T-helper 22 cell (primary cell): ENCODE measurements around the gene ATP23.
A peak's percentile ranks its signal among the peaks of the same experiment; 100 is the strongest.

Source experiments
- DNase-seq: peaks from one replicate; pipeline ENCODE4 v3.0.0-alpha.2; 2020; ENCODE audit warnings: low read depth

ATP23 gene

GRCh38 chr12:57941165-57941894 lies at the start of gene ATP23:
ATP23 (plus strand) TSS chr12:57941567; CDS start chr12:57941702, 135 bp downstream.
- peak; percentile 87 for DNase-seq

DNA sequence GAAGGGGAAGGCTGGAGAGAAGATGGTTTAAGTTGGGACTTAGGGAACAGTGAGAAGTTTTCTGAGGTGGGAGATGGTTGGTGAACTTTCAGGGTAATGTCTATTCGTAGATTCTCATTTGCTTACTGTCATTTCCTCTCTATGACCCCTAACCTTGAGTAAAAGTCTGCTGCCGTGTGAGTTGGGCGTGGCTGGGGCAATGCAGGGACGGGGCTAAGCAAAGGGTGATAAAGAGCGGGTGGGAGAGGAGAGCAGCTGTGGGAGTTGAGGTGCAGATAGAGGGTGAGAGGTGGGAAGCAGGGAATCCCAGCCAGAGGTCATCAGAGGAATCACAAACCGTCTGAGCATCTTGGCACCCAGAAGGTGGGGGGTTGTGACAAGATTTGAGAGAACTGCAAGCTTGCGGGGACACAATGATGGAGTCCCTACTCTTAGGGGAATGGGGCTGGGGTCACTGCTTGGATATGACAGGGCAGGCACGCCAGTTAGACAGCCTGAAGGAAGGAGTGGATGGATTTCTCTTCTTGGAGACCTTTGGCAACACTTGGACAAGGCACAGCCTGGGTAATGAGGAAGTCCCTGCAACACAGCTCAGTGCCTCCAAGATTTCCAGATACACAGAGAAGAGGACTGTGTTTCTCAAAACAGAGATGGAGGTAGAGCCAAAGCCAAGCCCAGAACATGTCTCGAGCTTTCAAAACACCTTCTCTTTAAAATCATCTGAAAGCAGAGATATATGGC lies 49.0 kb upstream of the ATP23 start:
- no peak for DNase-seq

- no peak for DNase-seq
These were observed 47.7 kb upstream of the ATP23 start for GRCh38 chr12:57893431-57894353.

GRCh38 chr12:57894399-57895292 lies 46.7 kb upstream of the ATP23 start:
- no peak for DNase-seq

- DNase-seq = no peak
These were observed 45.8 kb upstream of the ATP23 start for GRCh38 chr12:57895389-57896114.

DNA sequence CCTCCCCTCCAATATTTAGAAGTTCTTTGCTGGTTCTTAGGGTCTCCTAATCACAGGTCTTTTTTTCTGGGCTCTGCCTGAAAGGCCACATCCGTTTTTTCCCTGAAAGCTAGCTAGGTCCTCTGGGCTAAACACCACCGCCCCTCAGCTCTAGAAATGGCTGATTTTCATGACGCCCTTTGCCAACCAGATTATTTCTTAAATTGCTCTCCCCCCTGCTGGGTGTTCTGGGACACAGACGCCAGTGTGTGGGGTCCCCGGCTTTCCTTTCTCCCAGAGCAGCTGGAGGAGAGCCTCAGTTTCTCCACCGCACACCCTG lies 45.3 kb upstream of the ATP23 start:
- no peak for DNase-seq

DNA sequence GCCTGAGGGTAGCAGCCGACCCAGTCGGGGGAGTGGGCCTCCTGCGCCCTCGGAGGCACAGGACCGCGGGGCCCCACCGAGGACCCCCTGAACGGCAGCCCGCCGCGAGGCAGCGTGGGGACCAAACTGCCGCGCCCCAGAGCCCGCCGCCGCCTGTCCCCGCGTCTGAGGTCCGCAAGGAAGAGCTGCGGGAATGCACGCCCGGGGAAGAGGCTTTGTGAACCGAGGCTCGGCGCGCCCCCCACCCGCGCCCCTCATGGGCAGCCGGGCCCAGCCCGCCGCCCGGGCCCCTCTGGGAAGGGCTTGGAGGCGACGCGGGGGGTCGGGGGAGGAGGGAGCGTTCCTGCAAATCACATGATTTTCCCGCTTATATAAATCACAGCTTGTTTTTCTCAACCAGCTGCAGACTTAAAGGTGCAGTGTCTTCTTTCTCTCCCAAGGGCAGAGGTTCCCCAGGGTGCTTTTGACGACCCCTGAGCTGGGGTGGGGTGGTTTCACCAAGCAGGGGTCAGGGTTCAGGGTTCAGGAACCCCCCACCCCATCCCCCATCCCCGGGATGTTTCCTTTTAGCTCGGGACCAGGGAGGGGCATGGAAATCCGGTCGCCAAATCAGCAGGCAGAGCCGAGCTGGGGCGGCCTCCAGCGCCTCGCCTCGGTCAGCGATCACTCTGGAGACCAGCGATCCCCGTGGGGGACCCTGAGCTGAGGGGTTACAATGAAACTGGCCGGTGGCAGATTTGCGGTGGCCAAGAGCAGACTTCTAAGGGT lies 44.7 kb upstream of the ATP23 start:
- DNase-seq = no peak

- no peak for DNase-seq
These were observed 43.9 kb upstream of the ATP23 start for GRCh38 chr12:57897286-57897974.

DNA sequence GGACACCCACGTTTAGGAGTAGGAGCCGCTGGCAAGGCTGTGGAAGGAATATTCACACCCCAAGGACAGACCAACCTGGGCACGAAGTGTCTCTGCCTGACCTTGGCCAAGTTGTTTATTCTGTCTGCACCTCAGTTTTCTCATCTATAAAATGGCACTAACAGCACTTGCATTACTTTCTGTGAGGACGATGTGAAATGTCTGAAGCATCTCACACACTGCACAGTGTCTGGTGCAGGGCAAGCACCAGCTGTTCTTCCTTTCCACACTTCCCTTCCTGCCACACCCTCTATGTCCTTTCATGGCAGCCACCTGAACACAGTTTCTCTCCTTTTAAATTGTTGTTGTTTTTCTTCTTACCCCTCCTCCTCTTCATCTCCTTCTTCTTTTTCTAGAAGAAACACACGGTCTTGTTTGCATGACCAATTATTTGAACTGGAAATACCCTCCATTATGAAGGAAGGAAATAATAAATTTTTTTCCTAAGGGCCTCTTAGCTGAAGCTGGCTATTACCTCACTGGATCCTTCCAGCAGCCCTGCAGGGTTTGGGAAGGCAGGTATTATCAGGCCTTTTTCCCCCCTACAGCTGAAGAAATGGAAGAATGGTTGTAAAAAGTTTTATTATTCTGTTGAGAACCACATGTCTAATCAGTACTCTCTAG lies 42.9 kb upstream of the ATP23 start:
- no peak for DNase-seq

- peak; percentile 87 for DNase-seq
These were observed 42.2 kb upstream of the ATP23 start for GRCh38 chr12:57899010-57899662.

GRCh38 chr12:57902478-57902969 lies 38.8 kb upstream of the ATP23 start:
- DNase-seq = no peak

DNA sequence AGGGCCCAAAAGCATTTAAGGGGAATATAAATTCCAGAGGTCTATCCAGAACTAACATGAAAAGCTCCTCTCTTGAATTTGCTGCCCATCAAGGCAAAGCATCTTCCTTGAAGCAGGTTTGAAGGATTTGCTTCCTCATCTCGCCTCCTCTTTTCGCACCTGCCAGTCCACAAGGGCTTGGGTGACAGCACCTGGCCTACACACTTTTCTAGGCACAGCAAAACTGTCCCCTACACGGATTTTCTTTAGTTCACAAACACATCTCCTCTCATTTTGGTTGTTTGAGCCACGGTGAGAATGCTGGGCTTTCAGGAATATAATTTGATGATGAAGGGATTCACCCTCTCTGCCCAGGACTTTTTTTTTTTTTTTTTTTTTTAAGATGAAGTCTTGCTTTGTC lies 36.9 kb upstream of the ATP23 start:
- no peak for DNase-seq

DNA sequence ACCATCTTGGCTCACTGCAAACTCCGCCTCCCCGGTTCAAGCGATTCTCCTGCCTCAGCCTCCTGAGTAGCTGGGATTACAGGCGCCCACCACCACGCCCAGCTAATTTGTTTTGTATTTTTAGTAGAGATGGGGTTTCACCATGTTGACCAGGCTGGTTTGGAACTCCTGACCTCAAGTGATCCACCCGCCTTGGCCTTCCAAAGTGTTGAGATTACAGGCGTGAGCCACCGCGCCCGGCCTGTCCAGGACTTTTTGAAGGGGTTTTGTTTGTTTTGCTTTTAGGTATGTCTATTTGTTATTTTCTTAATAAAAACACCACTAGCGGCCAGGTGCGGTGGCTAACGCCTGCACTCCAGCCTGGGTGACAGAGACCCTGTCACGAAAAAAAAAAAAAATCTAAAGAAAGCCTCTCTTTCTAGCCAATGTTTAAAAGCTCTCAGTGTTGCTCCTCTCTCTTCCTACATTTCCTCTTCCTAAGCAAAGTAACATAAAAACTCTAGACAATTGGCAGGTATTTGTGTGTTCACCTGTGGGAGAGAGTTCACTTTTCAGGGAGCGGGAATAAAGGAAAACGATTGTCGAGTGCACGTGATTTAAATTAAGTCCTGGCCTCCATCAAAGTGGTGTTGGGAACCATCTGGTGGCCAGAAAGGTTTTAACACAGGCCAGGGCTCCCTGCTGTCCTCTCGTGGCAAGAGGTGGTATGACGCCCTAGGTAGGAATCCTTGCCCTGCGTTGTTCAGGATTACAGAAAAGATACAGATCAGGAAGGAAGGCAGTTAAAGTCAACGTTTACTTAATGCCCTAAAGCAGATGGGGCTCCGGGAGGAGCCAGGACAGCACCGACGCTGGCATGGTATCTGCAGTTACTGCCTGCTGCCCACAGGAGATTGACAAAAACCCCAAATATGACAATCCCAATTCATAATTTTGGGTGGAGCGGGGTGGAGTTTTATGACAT lies 36.2 kb upstream of the ATP23 start:
- DNase-seq = peak; percentile 59

DNA sequence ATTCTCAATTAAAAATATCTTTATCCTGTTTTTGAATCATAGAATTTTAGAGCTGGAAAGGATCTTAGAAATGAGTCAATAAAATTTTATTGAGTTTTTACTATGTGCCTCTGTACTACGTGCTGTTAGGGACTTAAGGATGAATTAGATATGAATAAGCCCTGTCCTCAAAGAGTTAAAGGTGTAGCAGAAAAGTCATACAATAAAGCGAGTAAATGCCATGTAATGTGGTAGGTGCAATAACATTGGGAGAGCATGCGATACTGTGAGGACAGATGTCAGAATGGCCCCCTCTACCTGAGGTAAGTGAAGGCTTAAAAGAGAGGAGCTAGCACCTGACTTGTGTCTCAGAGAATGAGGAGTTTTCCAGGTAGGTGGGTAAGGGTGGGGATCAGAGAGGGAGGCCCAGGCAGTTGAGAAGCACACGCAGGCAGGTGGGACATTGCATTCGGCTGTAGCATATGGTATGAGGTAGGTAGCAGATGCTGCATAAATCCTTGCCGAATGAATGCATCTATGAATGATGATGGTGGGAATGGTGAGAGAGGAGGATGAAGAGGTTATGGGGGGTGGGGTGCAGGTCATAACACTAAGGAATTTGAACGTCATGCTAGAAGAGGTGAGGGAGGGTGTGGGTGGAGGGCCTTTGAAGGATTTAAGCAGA lies 35.4 kb upstream of the ATP23 start:
- no peak for DNase-seq

DNA sequence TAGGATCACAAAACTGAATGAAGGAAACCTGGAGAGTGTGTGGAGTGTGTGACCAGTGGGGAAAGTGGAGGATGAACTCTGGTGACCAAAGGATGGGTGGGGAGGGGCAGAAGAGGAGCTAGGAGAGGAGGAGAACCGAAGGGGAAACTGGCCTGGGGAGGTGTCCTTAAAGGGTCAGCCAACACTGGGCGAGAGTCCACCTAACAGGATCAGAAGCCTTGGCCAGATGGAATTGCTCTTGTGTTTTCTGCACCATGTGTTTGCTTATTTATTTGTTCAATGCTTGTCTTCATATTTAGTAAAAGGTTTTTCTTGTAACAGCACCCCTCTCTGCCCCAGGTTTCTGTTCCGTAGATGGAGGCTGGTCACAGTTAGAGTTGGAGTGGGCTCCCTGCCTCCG lies 34.5 kb upstream of the ATP23 start:
- DNase-seq = no peak

DNA sequence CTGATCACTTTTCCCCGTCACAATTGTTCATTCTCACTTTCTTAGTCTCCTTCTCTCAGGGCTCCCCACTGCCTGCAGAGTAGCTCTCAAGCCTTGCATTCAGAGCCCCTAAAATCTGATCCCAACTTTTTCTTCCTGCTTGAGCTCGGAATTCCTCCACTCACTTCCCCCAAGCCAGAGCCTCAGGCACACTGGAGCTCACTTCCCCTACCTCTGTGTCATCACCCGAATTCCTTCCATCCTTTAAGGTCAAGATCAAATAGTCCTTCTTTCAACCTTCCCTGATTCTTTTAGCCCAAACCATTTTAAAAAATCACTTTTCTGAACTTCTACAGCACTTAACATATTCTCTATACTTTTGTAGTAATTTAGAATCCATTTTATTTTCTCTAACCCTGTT lies 34.1 kb upstream of the ATP23 start:
- no peak for DNase-seq

GRCh38 chr12:57908511-57908910 lies 32.9 kb upstream of the ATP23 start:
- DNase-seq = no peak
